ENCODE measurements around the gene HDDC2.

Gene HDDC2

DNA sequence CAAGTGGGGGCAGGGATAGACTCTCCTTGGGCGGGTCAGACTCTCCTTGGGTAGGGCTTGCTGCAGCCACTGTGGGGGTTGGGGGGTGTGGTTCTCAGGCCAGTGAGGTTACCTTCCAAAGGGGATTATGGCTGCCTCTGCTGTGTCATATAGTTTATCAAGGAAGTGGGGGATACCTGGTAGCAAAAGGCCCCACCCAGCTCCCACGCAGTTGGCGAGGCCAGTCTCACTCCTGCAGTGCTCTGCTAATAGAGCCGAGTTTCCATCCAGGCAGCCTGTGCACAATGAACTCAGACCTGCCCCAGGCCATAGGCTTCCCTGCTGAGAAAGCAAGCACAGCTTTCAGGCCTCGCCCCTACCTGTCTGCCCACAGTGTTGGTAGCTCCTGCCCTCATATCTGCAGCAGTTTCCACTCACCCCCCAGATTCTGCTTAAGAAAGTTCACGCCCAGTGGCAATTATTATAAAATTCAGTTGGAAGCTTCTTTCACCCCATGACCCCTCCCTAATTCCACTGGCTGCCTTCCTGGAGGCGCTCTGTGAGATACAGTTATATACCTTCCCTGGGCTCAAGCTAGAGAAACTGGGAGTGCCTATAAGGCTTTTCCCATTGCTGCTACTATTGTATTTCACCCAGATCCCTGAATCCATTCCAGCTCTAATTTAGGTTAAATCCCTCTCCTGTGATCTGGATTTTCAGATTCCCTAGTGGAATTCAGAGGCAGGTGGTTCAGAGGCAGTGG is 56.1 kb downstream of the HDDC2 start:
- no peak for DNase-seq

DNA sequence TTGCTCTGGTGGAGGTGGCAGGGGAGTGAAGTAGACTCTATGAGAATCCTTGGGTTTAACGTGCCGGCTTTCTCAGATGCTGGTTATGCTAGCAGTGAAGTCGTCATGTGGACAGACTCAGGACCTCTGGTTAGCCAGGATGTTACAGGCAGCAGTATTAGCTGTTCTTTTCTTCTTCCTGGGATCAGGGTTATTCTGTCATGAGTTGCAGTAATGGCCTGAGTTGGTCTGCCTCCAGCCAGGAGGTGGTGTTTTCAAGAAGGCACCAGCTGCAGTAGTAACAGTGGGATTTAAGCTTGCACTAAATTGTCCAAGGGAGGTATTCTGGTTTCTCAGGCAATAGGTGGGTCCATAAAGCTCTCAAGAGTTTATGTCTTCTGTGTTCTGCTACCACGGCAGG is 56.7 kb downstream of the HDDC2 start:
- no peak for DNase-seq

DNA sequence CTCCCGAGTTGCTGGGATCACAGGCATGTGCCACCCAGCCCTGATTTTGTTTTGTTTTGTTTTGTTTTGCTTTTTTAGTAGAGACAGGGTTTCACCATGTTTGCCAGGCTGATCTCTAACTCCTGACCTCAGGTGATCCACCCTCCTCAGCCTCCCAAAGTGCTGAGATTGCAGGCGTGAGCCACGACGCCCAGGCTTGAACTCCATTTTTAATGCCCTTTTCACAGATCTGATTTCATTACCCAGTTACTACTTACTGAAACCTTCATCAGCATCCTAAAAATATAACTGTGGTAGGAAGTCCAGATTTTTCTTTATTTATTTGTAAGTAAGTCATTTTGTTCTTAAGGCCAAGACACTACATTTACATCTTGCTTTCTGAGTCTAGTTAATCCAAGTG is 64.0 kb downstream of the HDDC2 start:
- no peak for DNase-seq

DNA sequence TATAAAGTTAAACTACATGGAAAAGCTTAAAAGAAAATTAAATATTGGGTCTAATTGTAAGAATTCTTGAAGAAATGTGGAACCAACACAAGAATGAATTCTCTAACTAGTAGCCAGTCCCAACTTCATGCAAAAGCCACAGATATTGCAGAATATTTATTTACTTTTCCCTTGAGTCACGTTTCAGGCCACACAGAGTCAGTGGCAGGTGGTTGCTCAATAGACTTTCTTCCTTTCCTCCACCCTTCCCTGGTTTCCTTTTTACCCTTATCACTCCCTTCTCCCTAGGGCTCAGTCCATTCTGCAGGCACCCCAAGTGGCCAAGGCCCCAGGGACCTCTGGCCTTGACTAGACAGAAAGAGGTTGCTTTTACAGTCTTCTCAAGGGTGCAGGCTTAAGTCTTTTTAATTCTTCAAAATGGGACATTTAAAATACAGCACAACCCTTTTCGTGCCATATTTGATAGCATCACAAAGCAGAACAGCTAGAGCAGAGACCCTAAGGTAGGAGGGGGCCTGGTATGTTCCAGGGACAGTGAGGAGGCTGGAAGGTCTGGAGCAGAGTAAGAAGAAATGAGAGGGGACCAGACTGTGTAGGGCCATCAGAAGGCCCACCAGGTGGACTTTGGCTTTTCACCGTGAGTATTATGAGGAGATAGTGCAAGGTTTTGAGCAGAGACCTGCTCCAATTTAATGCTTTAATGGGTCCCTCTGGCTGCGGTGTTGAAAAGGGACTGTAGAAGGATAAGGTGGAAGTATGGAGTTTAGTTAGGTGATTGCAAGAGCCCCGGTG is 65.0 kb downstream of the HDDC2 start:
- no peak for DNase-seq

DNA sequence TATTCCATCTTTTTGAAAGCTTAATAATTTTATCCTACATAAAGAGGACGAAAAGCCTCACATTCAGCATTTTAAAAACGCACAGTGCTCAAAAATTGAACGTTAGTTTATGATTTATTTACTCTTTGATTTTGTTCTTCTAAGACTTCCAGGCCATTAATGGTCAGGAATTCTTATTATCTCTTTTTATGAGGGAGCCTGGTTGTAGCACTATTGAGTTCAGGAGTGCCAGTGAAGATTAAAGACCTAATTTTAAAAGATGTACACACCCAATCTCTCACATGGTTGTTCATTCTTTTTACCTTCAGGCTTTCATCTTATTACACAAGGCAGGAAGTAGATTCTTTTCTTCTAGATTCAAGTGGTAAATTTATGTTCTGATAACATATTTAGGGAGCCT is 68.6 kb downstream of the HDDC2 start:
- DNase-seq: no peak

DNA sequence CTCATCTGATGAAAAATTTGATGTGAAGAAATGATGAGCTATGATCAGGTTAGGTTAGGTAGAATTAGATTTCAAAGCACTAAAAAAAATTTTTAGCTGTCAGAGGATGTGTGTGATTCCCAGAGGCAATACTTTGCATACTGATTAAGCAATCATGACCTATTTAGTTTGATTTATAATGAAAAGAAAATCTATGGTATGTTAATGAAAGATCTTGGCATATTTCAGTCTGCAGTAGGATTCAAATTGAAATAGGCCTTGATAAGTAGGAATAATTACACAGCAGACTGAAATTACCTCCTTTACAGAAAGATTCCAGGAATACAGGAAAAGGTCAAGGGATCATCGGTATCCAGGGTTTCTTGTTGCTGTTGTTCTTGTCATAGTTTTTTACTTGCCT is 69.3 kb downstream of the HDDC2 start:
- DNase-seq: no peak

DNA sequence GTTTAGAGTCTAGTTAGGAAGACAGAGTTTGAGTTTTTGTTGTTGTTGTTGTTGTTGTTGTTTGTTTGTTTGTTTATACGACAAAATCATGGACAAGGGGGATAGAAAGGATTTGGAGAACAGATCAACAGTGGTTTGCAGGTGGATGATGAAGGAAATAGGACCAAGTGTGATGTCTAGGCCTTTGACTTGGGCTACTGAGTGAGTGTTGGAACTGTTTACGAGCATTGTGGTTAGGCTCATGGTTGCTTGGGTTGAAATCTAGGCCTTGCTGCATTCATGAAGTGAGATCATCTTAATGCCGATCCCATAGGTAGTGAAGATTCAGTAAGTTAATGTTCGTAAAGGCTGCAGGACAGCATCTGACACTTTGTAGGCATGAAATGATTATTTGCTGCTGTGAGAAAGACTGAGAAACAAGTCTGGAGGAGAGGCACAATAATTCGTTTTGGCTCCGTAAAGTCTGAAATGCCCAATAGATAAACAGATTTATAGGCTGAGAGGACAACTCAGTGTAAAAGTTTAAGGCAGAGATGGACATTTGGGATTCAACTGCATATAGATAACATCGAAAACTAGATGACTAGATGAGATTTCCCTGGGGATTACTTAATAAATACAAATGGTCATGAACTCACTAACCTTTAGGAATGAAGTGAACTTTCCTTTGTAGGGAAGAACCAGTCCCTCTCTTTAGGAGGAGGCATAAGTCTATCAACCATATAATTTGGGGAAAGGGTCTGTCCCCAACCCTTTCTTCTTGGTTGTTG is 70.0 kb downstream of the HDDC2 start:
- DNase-seq: no peak

DNA sequence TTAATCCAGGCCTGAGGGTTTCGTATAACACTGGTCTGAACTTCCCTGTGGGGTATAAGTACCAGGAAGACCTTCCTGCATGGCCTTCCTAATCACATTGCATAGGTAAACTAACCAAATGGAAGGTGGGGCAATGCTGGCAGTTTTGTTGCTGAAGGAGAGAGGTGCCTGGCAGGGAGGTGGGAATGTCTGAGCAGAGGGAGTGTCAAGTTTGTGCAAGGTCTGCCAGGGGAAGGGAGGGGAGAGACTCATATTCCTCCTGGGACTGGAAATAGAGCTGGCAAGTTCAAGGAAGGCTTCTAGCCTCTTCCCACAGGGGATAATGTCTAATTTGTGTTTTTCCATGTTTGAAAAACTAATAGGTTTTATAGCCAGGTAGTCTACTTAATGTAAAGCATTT is 70.6 kb downstream of the HDDC2 start:
- DNase-seq: no peak

DNA sequence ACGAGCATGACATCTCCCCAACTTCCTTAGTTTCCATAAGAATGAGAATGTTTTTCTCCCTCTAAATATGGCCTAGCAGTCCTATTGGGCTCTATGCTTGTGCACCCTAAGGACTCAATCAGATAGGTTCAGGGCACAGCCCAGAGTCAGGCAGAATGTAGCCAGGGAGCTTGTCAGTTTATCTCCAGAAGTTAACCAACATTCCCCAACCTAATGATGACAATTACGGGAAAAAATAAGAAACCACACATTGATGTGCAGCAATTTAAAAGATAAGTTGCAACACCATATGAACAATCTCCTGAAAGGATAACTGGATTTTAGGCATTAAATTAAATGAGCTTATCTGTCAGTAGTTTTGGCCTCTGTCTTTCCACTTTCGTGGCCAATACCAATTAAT is 71.1 kb downstream of the HDDC2 start:
- DNase-seq: no peak

DNA sequence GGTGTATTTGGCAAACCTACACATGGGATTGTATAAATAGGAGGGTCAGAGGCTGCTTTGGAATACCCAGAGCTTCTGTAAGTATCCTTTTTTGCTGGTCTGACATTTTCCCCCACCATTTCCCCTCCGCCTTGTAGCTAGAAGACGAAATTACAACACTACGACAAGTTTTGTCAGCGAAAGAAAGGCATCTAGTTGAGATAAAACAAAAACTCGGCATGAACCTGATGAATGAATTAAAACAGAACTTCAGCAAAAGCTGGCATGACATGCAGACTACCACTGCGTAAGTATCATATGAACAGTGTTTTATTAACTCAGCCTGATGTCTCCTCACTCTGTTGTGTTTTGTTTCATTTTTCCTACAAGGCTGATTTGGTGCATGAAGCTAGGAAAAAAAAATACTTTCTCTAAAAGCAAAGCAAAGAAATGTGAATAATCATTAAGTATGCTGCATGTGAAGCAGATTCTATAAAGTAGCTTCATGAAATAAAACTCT is 72.7 kb downstream of the HDDC2 start:
- no peak for DNase-seq

DNA sequence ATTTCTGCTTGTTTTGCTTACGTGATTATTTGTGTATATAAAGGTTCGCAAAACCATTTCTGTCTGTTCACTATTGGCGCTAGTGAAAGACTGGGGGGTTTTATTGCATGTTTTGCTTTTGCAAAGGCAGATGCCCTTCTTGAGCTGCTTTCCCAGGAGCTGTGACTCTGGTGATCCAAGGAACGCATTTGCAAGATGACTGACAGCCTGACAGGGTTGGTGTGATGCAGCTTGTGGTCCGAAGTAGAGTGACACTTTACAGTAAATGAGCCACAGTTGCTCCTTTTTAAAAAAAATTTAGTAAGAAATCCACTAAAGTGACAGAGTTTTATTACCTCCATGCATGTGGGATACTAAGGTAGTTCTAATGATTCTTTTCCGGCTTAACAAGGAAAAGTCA is 74.5 kb downstream of the HDDC2 start:
- no peak for DNase-seq

Data from right kidney (tissue), 1 donor.